ENCODE measurements around the gene C1orf74.

Gene C1orf74

GRCh38 chr1:209736490-209737117 is 47.8 kb downstream of the C1orf74 start:
- H3K9me3 ChIP-seq = no peaks in the 10 kb centered on the region
- no peaks in the 10 kb centered on the region for H3K36me3 ChIP-seq
- TF ChIP-seq Cebpa-rat (IDR thresholded peaks at IDR 0.05) = no peak
- H4K20me1 ChIP-seq = no peaks in the 10 kb centered on the region
- H3K4me1 ChIP-seq = peaks cover 6% of the 10 kb centered on the region; the same call in 1 of the 2 replicates
- H3K4me3 ChIP-seq = no peak overlapping the region
- H3K9ac ChIP-seq = no peak overlapping the region
- no peak overlapping the region for H3K27ac ChIP-seq
- no peak overlapping the region for H3K4me2 ChIP-seq
- no peaks in the 10 kb centered on the region for H3K27me3 ChIP-seq

DNA sequence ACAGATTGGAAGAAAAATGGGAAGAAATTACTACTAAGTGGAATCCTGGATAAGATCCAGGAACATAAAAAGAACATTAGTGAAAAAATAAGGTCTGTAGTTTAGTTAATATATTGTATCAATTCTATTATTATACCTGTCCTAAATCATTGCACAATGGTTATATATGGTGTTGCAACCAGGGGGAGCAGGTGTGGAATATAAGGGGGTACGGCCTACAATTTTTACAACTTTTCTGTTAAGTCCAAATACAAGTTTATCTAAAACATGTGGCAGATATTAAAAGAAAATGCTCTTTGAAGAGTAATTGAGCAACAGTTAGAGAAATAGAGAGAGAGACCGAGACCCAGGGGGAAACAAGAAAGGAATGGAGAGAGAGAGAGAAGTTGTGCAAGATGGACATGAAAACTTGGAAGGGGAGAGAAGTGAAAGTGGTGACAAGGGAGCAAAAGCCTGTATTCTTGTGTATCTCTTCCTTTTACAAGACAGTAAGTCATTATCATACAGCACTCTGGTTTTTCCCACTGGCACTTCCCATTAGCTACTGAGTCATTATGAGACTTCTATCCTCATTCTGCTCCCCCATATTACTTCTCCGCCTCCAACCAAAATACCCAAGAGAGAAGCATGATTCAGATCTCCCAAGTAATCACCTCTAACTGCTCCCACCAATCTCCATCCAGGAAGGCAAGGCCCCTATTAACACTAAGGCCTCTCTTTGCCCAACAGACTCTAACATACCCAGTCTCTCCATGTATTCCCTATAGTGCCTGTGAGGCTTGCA is 50.8 kb downstream of the C1orf74 start:
- Histone ChIP-seq H3K4me1 (peaks cover 6% of the 10 kb centered on the region; the same call in 1 of the 2 replicates), H3K4me2 (no peak overlapping the region), H3K27ac (no peak overlapping the region), H3K4me3 (no peak overlapping the region), H4K20me1 (no peaks in the 10 kb centered on the region), H3K9ac (no peak overlapping the region), H3K36me3 (no peaks in the 10 kb centered on the region), H3K9me3 (no peaks in the 10 kb centered on the region), H3K27me3 (no peaks in the 10 kb centered on the region)
- no peak for TF ChIP-seq Cebpa-rat (IDR thresholded peaks at IDR 0.05)

DNA sequence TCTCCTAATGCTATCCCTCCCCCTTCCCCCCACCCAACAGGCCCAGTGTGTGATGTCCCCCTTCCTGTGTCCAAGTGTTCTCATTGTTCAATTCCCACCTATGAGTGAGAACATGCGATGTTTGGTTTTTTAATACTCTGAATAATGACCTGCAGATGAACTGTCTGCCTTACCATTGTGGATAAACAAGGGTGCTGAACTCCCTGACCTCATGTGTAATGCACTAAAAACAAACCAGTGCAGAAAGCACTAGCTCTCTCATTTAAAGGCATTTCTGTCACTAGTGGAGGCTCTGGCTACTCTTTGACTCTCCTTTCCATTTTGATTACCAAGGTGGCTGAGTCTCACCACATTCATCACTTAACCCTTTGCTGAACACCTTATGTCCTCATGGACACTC is 51.6 kb downstream of the C1orf74 start:
- H4K20me1 ChIP-seq = no peaks in the 10 kb centered on the region
- H3K27ac ChIP-seq = no peak overlapping the region
- H3K4me1 ChIP-seq = peaks cover 6% of the 10 kb centered on the region; the same call in 1 of the 2 replicates
- TF ChIP-seq Cebpa-rat (IDR thresholded peaks at IDR 0.05) = no peak
- H3K4me2 ChIP-seq = no peak overlapping the region
- H3K4me3 ChIP-seq = no peak overlapping the region
- no peaks in the 10 kb centered on the region for H3K36me3 ChIP-seq
- H3K9ac ChIP-seq = no peak overlapping the region
- no peaks in the 10 kb centered on the region for H3K9me3 ChIP-seq
- H3K27me3 ChIP-seq = no peaks in the 10 kb centered on the region

- no peak for TF ChIP-seq Cebpa-rat (IDR thresholded peaks at IDR 0.05)
- Histone ChIP-seq H3K9ac (no peak overlapping the region), H3K27me3 (no peaks in the 10 kb centered on the region), H3K36me3 (no peaks in the 10 kb centered on the region), H3K4me1 (peaks cover 4% of the 10 kb centered on the region; the same call in 1 of the 2 replicates), H4K20me1 (no peaks in the 10 kb centered on the region), H3K27ac (no peak overlapping the region), H3K9me3 (no peaks in the 10 kb centered on the region), H3K4me2 (no peak overlapping the region), H3K4me3 (no peak overlapping the region)
Observed at GRCh38 chr1:209729436-209729835, 54.9 kb downstream of the C1orf74 start.
